Activated T-helper 2 cell treated with anti-CD3 and anti-CD28 coated beads, Interferon-gamma antibody, Interleukin-2, Interleukin-4, amounts not matched to agents 10 μg/mL and 5 μg/mL and 100 μg/mL, durations not matched to agents 14 hours and 24 hours and 36 hours (primary cell): ENCODE data around the gene CTAGE1. TPM values are rescaled to one million over a fixed set of nuclear protein-coding genes. Genes with fewer than 3 reads are reported as not detected.
"Not testable (repeated sequence)": the region's sequence is repeated elsewhere in the genome, so short reads cannot be mapped to it uniquely, and the experiment has no call there.

Experiments
- DNase-seq: peaks from one replicate; pipeline ENCODE4 v3.0.0; 2021; ENCODE audit warnings: low spot score
- H3K27ac Mint-ChIP-seq: one replicate; pipeline ENCODE4 v1.8.0; 2021; ENCODE audit warnings: mixed read lengths
- H3K27me3 Mint-ChIP-seq: one replicate; pipeline ENCODE4 v1.8.0; 2021; ENCODE audit warnings: low read depth, mixed read lengths
- H3K36me3 Mint-ChIP-seq: one replicate; pipeline ENCODE4 v1.8.0; 2021; ENCODE audit warnings: low read depth, mixed read lengths
- H3K4me1 Mint-ChIP-seq: one replicate; pipeline ENCODE4 v1.8.0; 2021; ENCODE audit warnings: low read depth, mixed read lengths
- H3K4me3 Mint-ChIP-seq: one replicate; pipeline ENCODE4 v1.8.0; 2021; ENCODE audit warnings: low read depth, mild to moderate bottlenecking, moderate library complexity, mixed read lengths
- H3K9me3 Mint-ChIP-seq: one replicate; pipeline ENCODE4 v1.8.0; 2021; ENCODE audit warnings: mixed read lengths
- intact Hi-C: fragments of 100-400 bp; cut with micrococcal nuclease; formaldehyde crosslinking; loops from one replicate; pipeline ENCODE4 v1.15.1; 2023
- total RNA-seq: library from RNA; stranded (reverse); gene quantifications from 2 replicates; pipeline ENCODE4 v1.2.3, GENCODE V29; 2022

CTAGE1 gene
- total RNA-seq, 1 donor from 2014 or later, result not detected

DNA sequence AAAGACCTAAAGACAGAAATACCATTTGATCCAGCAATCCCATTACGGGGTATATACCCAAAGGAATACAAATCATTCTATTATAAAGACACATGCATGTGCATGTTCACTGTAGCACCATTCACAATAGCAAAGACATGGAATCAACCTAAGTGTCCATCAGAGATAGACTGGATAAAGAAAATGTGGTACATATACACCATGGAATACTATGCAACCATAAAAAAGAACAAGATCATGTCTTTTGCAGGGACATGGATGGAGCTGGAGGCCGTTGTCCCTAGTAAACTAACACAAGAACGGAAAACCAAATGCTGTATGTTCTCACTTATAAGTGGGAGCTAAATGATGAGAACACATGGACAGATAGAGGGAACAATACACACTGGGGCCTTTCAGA is 33.1 kb upstream of the CTAGE1 start:
- H3K4me1 Mint-ChIP-seq, H3K27me3 Mint-ChIP-seq, intact Hi-C loops, H3K4me3 Mint-ChIP-seq, H3K36me3 Mint-ChIP-seq, H3K27ac Mint-ChIP-seq, DNase-seq: not testable (repeated sequence)
- peaks cover 23% of the 10 kb centered on the region for H3K9me3 Mint-ChIP-seq

DNA sequence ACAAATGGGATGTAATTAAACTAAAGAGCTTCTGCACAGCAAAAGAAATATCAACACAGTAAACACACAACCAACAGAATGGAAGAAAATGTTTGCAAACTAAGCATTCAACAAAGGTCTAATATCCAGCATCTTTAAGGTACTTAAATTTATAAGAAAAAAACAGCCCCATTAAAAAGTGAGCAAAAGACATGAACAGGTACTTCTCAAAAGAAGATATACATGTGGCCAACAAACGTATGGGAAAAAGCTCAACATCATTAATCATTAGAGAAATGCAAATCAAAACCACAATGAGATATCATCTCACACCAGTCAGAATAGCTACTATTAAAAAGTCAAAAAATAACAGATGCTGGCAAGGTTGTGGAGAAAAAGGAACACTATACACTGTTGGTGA is 32.6 kb upstream of the CTAGE1 start:
- H3K4me3 Mint-ChIP-seq, intact Hi-C loops, H3K4me1 Mint-ChIP-seq, H3K27ac Mint-ChIP-seq, H3K27me3 Mint-ChIP-seq, DNase-seq, H3K36me3 Mint-ChIP-seq: not testable (repeated sequence)
- H3K9me3 Mint-ChIP-seq, result peaks cover 23% of the 10 kb centered on the region

DNA sequence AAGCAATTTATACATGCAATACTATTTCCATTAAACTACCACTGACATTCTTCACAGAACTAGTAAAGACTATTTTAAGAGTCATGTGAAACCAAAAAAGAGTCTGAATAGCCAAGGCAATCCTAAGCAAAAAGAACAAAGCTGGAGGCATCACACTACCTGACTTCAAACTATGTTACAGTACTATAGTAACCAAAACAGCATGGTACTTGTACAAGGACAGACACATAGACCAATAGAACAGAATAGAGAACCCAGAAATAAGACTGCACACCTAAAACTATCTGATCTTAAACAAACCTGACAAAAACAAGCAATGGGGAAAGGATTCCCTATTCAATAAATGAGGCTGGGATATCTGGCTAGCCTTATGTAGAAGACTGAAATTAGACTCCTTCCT is 32.0 kb upstream of the CTAGE1 start:
- H3K4me1 Mint-ChIP-seq, intact Hi-C loops, DNase-seq, H3K4me3 Mint-ChIP-seq, H3K36me3 Mint-ChIP-seq, H3K27ac Mint-ChIP-seq, H3K27me3 Mint-ChIP-seq: not testable (repeated sequence)
- peaks cover 23% of the 10 kb centered on the region for H3K9me3 Mint-ChIP-seq

DNA sequence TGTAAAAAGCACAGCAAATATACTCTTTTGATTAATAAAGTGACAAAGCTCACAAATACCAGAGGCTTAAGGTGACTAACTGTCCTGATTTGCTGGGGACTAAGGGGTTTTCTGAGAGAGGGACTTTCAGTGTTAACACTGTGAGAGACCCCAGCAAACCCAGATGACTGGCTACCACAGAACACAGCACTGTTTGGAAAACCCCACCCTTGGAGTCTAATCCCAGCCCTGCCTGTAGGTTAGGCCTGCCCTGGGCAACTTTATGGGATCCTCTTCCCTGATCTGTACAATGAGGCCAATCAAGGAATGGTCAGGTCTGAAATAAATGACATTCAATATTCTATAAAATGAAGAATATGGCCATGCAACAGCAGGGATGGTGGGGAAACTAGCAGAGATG is 30.5 kb upstream of the CTAGE1 start:
- H3K27ac Mint-ChIP-seq, result no peak overlapping the region
- no peaks in the 10 kb centered on the region for H3K36me3 Mint-ChIP-seq
- H3K9me3 Mint-ChIP-seq, result peaks cover 23% of the 10 kb centered on the region
- H3K4me3 Mint-ChIP-seq, result no peak overlapping the region
- DNase-seq, result no peak
- intact Hi-C loops, result no loop called here
- no peaks in the 10 kb centered on the region for H3K4me1 Mint-ChIP-seq
- no peaks in the 10 kb centered on the region for H3K27me3 Mint-ChIP-seq

DNA sequence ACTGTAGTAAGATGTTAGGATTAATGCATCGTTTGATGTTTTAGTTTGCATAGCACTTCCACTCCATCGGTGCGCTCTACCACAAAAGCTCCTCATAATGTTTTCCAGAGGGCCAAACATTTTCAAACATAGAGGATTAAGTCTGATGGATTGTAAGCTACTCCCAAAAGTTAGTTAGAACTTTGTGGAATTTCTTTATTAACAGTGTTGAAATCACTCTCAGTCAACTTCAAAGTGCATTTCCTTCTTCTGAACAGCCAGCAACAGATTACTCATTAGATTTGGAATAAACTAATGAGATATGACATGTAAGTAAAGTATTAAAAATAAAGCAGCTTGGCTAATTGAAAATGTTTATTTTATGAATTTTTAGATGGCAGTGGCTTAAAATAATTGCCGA is 30.1 kb upstream of the CTAGE1 start:
- Mint-ChIP-seq H3K4me1 (no peaks in the 10 kb centered on the region), H3K27ac (no peak overlapping the region), H3K9me3 (peaks cover 23% of the 10 kb centered on the region), H3K4me3 (no peak overlapping the region), H3K27me3 (no peaks in the 10 kb centered on the region), H3K36me3 (no peaks in the 10 kb centered on the region)
- DNase-seq, result no peak
- intact Hi-C loops, result no loop called here

DNA sequence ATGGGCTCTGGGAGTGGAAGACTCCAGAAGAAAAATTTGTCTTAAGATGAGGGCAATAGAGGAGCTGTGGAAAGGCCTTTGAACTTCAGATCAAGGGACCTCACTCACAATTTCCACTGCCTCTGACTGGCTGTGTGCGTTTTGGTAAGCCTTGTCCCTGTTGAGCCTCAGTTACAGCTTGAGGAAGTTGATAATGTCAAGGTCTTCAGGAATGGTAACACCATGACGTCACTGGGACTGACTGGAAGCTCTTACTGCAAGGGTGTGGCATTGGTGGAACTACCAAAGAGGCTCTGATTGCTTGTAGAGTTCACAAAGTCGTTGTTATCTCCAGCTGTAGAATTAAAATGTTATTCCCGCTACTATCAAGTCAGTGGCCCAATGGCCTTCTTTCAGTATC is 29.2 kb upstream of the CTAGE1 start:
- Mint-ChIP-seq H3K4me1 (no peaks in the 10 kb centered on the region), H3K36me3 (no peaks in the 10 kb centered on the region), H3K27me3 (no peaks in the 10 kb centered on the region), H3K27ac (no peak overlapping the region), H3K4me3 (no peak overlapping the region), H3K9me3 (peaks cover 23% of the 10 kb centered on the region)
- DNase-seq, result no peak
- intact Hi-C loops, result no loop called here

DNA sequence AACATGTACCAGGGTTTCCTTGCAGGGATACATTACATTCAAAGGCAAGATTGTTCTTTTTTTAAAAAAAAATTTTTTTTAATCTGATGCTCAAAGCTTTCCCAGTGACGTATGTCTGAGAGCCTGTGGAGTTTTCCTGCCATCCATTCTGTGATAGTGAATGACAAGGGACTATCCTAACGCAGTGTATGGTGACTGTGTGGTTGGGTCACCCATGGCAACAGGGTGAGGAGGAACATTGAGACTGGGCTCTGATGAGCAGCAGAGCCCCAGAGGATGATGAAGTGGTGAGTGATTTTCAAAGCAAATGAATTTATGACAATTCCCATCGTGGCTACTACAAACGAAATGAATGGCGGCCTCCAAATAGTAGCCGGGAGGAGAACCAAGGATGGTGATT is 28.6 kb upstream of the CTAGE1 start:
- intact Hi-C loops, result no loop called here
- Mint-ChIP-seq H3K9me3 (peaks cover 23% of the 10 kb centered on the region), H3K27me3 (no peaks in the 10 kb centered on the region), H3K27ac (no peak overlapping the region), H3K4me1 (no peaks in the 10 kb centered on the region), H3K36me3 (no peaks in the 10 kb centered on the region), H3K4me3 (no peak overlapping the region)
- no peak for DNase-seq

DNA sequence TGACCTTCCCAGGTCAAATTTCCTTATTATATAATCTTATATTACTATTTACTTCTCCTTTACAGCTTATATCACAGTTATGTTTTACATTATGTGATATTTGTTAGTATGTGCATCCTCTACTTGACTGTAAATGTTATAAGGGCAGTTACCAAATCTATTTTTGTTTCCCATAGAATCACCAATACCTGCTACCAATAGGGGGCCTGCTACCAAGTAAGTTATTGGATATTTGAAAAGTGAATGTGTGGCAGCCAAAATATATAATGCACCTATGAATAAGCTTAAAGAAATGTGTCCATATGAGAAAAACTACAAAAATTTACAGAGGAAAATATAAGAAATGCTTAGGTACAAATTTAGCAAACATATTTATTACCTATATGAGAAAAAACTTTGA is 23.9 kb upstream of the CTAGE1 start:
- Mint-ChIP-seq H3K9me3 (no peaks in the 10 kb centered on the region), H3K4me1 (no peaks in the 10 kb centered on the region), H3K4me3 (no peak overlapping the region), H3K27me3 (no peaks in the 10 kb centered on the region), H3K27ac (no peak overlapping the region), H3K36me3 (no peaks in the 10 kb centered on the region)
- no peak for DNase-seq
- intact Hi-C loops, result no loop called here

DNA sequence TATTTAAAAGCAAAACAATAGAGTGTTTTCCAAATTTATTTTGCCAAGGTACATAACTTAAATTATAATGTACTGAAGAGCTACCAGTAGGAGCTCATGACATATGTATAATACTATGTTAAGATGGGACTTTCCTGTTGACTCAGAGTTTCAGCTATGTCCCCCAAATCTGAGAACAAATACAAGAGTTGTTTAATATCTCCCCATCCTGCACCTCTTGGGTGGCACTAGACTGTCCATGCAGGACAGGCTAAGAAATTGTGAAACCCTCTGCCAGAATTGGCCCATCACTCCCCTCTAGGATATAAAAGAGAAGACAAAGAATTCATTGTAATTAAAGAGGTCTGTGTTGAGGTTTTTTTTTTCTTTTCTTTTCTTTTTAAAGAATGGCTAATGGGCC is 21.7 kb upstream of the CTAGE1 start:
- H3K36me3 Mint-ChIP-seq, result no peaks in the 10 kb centered on the region
- intact Hi-C loops, result no loop called here
- H3K27me3 Mint-ChIP-seq, result no peaks in the 10 kb centered on the region
- no peak overlapping the region for H3K27ac Mint-ChIP-seq
- no peaks in the 10 kb centered on the region for H3K4me1 Mint-ChIP-seq
- DNase-seq, result no peak
- no peak overlapping the region for H3K4me3 Mint-ChIP-seq
- H3K9me3 Mint-ChIP-seq, result no peaks in the 10 kb centered on the region

DNA sequence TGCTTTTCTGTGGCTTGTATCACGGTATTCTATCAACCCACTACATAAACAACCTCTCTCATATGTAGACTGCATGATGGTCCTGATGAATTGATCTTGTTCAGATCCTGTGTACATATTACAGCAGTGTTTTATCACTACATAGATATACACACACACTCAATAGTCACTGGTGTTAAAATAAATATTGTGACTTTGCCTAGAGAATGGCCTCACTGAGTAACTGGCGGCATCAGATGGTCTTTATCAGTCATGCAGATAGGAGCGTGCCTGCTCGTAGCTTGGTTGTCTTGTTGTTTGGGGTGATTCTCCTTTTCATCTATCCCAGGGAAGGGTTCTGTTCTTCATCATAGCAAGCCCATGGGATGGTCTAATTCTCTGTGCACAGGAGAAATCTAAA is 18.4 kb upstream of the CTAGE1 start:
- H3K36me3 Mint-ChIP-seq, result no peaks in the 10 kb centered on the region
- DNase-seq, result no peak
- H3K9me3 Mint-ChIP-seq, result no peaks in the 10 kb centered on the region
- intact Hi-C loops, result no loop called here
- no peak overlapping the region for H3K27ac Mint-ChIP-seq
- no peak overlapping the region for H3K4me3 Mint-ChIP-seq
- H3K4me1 Mint-ChIP-seq, result no peaks in the 10 kb centered on the region
- H3K27me3 Mint-ChIP-seq, result no peaks in the 10 kb centered on the region

DNA sequence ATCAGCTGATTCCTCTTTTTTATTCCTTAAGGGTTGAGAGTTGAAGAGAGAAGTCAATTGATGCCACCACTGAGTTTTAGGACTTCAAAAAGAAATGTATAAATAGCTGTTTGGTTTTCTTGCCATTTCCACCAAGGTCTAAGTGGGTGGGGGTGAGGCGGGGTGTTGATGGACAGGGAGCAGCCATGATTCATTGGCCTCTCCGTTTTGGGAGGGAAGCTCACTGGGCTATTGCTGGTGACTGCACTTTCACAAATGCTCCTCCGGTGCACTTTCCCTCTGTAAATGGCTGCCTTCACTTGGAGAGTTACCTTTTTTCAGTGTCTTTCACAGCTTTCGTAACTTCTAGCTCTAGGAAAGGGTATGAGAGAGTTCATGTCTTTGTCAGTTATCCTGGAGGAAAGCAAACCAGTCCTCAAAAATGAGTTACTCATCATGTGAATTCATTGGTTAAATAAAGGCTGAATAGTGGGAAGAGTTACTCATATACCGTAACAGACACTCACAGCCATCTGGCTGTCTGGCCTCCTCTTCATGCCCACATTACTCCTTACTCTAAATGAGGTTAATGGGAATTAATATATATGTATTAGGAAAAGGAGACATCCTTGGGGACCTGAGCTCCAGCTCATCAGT is 17.4 kb upstream of the CTAGE1 start:
- Mint-ChIP-seq H3K27ac (no peak overlapping the region), H3K4me3 (no peak overlapping the region), H3K36me3 (no peaks in the 10 kb centered on the region), H3K9me3 (no peaks in the 10 kb centered on the region), H3K4me1 (no peaks in the 10 kb centered on the region), H3K27me3 (no peaks in the 10 kb centered on the region)
- no peak for DNase-seq
- intact Hi-C loops, result no loop called here

DNA sequence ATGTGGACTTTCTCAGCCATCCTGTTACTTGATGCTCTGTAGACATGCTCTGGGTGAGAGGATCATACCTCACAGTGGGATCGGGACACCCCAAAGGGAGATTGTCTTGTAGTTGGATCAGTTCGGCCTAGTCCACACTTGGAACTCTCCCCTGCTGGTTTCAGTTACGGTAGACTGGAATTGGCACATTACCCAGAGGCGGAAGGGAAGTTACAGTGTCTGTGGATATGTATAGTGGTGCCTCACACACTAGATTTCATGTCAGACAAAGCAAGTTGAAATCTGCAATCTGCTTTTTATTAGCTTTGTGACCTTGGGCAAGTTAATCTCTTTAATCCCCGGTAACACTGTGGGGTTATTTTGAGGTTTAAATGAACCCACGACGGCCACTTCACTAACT is 16.2 kb upstream of the CTAGE1 start:
- no peaks in the 10 kb centered on the region for H3K27me3 Mint-ChIP-seq
- H3K36me3 Mint-ChIP-seq, result no peaks in the 10 kb centered on the region
- no peak for DNase-seq
- H3K4me1 Mint-ChIP-seq, result no peaks in the 10 kb centered on the region
- no peak overlapping the region for H3K27ac Mint-ChIP-seq
- no peaks in the 10 kb centered on the region for H3K9me3 Mint-ChIP-seq
- intact Hi-C loops, result no loop called here
- no peak overlapping the region for H3K4me3 Mint-ChIP-seq

DNA sequence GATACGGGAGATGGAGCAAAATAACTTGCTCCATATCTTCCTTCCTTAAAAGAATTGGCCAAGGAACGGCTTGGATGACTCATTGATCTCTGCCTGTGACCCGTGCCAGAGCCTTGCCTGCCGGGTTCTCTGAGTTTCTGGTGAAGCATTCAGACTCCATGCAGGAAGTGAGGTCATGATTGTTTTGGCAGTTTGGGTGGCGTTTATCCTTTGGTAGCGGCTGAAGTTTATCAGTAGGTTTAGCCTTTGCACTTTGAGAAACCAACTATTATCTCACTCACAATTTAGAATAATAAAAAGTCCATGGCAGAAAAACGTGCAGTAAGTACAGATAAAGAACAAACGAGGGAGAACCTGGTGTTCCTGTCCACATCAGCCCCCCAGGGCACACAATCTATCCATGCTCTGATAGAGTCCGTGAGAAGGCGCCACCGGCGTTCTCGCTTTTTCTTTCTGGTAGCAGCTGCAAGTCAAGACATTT is 15.0 kb upstream of the CTAGE1 start:
- no peak overlapping the region for H3K27ac Mint-ChIP-seq
- H3K4me1 Mint-ChIP-seq, result no peaks in the 10 kb centered on the region
- H3K9me3 Mint-ChIP-seq, result no peaks in the 10 kb centered on the region
- H3K4me3 Mint-ChIP-seq, result no peak overlapping the region
- no peaks in the 10 kb centered on the region for H3K27me3 Mint-ChIP-seq
- intact Hi-C loops, result no loop called here
- no peak for DNase-seq
- H3K36me3 Mint-ChIP-seq, result no peaks in the 10 kb centered on the region

DNA sequence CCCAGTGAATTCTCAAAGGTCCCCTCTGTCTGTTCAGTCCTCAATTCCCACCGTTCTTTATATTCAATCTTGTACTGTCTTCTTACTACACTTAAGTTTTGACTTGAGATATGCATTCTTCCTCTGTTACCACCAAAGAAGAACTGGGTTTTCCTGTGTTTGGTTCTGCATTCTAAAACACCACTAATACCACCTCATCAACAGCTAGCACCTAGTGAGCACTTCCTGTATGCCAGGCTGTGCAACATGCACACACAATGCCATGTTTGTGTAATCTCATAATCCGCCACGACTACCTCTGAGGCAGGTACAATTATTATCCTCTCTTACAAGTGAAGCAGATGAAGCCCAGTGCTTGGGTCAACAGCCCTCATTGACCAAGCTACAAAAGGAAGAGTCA is 11.8 kb upstream of the CTAGE1 start:
- H3K36me3 Mint-ChIP-seq, result no peaks in the 10 kb centered on the region
- no peaks in the 10 kb centered on the region for H3K27me3 Mint-ChIP-seq
- no peak overlapping the region for H3K4me3 Mint-ChIP-seq
- no peak for DNase-seq
- intact Hi-C loops, result no loop called here
- no peaks in the 10 kb centered on the region for H3K9me3 Mint-ChIP-seq
- H3K27ac Mint-ChIP-seq, result no peak overlapping the region
- no peaks in the 10 kb centered on the region for H3K4me1 Mint-ChIP-seq
